NCI-H1105 treated with DMSO at 0.1 percent for 48 hours (cell line): ENCODE data around the gene CUX1.

Source experiments
- DNase-seq: peaks from one replicate; lab custom pipeline; 2025; lab: John Stamatoyannopoulos, UW

Gene CUX1

DNA sequence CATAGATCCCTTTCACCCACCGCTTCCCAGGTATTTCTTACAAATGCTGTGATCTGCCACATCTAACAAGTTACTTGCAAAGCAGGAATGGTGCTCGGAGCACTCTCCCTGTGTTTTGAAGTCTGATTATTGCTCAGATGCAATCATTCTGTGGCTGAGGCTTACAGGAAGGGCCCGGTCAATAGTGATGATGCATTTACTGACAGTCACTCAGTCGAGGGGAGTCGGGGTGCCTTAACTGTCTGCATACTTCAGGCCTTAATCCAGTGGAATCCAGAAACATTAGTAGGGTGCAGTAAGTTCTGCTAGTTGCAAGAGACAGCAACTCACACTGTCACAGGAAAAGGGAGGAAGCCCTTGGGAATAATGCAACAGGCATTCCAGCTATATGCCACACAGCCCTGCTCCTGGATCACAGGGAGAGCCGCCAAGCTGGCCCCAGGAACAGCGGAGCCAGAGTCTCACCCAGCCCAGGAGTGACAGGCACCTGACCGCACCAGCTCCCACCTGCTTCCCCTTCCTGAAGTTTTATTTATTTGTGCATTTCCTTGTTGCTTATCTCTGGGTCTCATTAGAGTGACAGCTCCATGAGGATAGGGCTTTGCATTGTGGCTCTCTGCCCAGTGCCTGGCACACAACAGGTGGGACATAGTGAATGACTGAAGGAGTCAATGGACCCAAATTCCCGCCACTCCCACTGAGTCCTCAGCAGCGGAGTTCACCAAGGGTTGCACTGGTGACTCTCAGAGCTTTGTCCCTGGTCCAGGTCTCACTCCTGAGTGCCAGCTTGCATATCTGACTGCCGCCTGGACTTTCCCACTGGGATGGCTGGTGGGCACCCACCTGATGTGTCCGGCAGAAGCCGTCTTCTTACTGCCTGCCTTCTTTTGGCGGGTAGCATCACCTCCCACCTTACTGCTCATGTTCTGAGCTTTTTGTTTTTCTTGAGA lies 256.8 kb downstream of the CUX1 start:
- DNase-seq = no peak

DNA sequence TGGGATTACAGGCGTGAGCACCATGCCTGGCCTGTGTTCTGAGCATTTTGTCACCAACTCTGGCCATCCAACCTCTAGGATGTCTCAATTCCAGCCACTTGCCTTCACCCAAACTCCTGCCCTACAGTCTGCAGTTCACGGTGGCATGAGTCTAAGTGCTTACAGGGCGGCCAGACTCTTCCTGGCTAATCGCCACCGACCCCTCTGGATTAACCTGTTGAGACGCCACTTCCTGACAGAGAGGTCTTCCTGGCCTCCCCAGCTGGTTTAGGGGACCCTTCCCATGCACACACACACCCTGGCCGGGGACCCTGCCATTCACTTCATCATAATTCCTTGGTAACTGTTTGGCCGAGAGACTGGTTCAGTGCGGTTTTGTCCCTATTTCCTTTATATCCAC lies 257.7 kb downstream of the CUX1 start:
- no peak for DNase-seq

DNA sequence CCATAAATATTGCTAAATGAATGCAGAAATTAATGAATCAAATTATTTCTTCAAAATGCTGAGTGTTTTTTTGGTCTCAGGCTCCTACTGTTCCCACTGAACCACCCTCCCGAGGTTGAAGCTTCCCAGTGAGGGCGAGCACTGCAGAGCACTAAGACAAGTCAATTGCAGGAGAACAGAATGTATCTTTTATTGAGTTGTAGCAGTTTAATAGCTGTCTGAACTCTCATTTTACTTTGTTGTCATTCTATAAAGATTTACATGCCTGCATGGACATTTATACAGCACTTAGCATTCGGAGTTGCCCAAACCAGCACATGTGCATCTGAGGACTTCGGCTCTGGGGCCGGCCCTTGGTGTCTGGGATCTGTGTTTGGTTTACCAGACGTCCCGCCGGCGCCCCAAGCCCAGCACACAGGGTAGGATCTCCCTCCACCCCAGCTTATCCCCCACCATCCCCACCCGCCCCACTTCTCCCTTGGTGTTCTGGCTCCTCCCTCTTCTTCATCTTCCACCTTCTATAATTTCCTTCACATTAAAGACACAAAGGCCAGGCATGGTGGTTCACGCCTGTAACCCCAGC lies 258.2 kb downstream of the CUX1 start:
- DNase-seq = no peak

DNA sequence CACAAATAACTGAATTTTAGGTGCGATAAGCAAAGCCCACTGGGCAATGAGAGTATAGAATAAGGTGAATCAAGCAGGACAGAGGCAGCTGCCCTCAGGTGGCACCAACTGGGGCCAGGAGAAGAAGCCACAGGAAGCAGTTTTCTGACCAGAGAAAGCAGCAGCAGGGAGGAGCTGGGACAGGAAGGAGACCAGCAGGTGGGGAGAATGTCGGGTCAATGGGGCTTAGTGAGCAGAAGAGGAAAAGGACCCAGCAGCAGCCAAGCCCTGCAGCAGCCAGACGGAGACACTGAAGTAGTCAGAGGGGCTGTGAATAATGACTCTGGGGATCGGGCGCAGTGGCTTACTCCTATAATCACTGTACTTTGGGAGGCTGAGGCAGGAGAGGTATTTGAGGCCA lies 259.7 kb downstream of the CUX1 start:
- DNase-seq = no peak

DNA sequence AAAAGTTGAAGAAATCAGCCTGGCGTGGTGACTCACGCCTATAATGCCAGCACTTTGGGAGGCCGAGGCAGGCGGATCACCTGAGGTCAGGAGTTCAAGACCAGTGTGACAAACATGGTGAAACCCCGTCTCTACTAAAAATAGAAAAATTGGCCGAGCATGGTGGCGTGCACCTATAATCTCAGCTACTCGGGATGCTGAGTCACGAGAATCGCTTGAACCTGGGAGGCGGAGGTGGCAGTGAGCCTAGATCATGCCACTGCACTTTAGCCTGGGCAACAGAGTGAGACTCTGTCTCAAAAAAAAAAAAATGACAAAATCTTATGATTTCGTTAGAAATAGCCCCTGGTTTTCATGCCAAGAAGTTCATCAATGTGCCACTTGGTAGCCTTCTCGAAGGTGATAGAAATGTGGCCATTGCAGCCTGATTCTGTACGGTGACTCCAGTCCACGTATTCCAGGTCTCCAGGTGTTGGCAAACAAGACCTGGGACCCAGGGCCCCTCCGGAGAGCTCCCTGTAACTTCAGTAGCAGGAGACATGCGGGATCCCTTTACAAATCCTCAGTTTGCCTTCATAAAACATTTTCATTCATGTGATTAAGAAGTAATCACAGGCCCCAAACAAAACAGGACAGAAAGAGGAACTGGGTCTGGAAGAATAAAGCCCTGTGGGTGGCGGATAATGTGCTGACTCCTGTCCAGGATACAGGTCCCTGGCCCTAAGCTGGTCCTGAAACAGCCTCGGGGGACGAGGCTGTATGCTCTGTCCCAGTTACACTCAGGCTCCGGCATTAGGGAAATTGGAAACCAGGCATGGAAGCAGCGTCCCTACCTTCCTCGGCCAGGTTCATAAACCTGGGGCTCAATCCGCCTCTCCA lies 262.0 kb downstream of the CUX1 start:
- DNase-seq = no peak

DNA sequence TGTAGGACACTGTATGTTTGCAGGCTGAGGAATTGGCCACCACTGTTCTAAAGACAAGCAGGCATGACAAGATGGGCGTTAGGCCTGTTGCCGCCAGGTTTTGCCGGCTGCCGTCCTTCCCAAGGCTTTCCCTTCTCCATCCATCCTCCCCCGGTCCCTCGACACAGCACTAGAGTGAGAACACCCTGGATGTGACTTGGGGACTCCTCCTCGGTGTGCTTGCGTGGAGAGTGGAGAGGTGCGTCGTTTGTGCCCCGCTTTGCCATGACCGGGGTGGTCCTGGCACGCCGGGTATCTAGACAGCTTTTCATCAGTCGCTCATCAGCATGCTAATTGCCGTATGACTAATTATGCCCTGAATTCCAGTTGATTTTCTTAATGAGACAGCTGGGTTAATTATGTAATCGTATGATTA lies 262.6 kb downstream of the CUX1 start:
- no peak for DNase-seq

DNA sequence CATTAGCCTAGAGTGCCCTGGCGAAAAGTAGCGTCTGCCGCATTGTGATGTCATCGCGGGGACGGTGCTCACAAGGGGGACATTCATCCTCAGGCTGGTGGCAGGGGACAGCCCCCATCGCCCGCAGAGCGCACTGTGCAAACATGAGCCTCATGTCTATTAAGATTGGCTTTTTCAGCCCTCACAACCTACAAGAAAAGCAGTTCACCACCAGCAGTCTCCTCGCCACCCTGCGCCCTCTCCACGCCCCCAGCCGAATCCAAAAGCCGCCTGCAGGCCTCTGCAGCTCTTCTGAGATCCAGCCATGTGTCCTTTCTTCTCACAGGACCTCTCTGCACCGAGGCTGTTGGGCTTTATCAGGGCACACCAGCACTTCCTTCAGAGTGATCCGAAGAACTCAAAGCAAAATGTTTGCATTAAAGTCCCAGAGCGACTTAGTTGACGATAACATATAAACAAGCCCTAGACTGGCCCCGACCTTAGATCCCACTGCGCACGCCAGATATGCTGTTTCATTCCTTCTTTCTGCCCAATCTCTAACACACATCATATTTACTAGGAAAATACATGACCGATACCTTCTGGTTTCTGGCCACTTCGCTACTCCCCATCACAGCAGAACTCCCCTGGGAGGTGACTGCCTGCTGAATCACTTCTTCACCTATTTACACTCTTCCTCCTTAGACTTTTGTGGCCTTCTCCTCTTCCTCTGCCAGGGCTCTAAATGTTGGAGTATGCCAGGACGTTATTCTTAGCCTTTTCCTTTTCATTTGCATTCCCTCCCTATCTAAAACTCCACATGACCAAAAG lies 263.2 kb downstream of the CUX1 start:
- no peak for DNase-seq

DNA sequence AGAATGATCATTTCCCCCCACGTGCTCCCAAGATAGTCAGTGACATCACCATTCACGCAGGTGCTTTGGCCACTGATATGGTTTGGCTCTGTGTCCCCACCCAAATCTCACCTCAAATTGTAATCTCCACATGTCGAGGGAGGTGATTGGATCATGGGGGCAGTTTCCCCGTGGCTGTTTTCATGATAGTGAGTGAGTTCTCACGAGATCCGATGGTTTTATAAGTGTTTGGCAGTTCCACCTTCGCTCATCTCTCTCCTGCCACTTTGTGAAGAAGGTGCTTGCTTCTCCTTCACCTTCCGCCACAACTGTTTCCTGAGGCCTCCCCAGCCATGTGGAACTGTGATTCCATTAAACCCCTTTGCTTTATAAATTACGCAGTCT lies 263.8 kb downstream of the CUX1 start:
- DNase-seq = no peak

DNA sequence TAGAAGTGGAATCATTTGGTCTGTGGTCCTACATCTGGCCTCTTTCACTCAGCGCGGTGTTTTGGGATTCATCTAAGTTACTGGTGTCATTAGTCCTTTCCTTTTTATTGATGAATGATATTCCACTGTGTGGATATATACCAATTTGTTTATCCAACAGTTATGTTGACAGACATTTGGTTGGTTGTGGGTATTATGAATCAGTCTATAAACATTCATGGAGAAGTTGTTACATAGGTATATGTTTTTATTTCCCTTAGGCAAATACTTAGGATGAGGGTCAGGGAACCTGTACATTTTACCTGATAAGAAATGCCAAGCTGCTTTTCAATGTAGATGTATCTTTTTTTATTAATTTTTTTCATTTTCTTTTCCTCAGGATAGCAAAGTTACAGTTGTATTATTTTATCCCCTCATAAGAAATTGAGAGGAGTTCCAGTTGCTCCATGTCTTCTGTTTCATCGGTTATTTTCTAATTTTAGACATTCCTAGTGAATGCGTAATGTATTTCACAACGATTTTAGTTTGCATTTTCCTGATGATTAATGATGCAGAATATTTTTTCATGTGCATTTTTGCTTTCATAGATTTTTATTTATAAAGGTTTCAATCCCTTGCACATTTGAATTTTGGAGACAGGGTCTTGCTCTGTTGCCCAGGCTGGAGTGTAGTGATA lies 265.4 kb downstream of the CUX1 start:
- DNase-seq = no peak

DNA sequence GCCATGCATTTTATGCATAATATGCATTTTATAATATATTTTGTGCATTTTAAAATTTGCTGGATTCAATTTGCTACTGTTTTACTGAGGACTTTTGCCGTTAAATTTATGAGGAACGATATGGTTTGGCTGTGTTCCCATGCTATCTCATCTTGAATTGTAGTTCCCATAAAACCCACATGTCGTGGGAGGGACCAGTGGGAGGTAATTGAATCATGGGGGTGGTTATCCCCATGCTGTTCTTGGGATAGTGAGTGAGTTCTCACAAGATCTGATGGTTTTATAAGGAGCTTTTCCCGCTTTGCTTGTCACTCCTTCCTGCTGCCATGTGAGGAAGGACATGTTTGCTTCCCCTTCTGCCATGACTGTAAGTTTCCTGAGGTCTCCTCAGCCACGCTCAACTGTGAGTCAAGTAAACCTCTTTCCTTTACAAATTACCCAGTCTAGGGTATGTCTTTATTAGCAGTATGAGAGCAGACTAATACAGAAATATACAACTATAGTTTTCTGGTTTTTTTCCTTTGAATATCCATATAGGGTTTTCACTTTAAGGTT lies 267.9 kb downstream of the CUX1 start:
- no peak for DNase-seq

DNA sequence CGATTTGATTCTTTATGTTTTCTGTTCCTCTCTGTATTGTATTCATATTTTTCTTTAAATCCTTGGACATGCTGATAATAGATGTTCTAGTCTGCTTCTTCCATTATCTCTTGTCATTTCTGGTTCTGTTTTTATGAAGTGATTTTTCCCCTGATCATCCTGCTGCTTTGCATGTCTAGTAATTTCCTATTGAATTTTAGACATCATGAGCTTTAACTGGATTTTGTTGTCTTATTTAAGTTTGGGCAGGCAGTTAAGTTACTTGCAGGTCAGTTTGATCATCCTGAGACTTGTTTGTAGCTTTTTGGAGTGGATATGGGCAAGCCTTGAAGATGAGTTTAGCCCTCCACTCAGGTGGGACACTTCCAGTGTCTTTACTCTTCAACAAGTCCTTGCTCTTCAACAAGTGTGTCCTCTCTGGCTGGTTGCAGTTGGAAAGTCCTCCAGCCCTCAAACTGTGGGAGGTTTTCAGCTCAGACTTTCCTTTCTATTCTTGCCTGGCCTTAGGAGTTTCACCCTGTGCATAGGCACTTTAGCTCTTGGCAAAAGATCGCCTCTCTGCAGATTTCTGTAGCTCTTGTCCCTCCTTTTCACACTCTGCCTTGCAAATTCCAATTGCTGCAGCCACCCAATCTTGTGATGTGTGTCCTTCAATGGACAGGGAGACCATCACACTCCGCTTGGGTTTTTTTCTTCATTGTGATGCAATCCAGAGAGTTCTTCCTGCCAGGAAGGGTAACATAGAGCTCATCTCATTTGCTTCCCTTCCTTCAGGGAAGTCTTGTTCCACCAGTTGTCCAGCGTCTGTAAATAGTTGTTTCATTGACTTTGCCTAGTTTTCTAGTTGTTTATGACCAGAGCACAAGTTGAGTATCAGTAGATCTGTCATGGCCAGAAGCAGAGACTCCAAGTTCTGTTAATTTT lies 272.0 kb downstream of the CUX1 start:
- DNase-seq = no peak

DNA sequence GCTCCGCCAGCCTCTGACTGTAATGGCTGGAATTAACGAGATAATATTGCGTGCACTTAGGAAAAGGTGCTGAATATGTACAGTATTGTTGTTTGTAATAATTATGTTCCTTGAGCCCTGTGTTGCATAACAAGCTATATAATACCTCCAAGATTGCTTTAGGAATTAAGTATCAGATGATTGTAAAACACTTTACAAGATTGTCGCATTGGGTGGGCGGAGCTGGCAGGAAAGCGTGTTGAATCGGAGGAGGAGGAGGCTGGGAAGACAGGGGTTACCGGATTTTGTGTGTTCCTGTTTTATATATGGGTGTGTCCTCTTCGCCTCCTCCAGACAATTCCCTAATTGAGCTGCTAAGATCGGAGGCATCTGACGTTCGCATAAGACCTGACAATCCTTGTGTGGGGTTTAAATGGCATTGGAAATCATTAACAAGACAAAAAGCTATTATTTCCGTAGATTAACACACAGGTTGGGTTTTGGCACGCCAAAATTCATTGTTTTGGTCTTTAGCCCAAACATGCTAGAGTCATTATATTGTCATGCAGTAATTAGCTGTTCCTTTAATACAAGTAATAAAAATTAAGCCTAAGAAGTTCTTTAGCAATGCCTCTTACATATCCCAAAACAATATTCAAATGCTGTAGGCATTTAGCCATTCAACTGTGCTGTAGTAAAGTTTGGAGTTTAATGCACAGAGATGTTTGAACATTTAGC lies 276.3 kb downstream of the CUX1 start:
- DNase-seq = no peak

DNA sequence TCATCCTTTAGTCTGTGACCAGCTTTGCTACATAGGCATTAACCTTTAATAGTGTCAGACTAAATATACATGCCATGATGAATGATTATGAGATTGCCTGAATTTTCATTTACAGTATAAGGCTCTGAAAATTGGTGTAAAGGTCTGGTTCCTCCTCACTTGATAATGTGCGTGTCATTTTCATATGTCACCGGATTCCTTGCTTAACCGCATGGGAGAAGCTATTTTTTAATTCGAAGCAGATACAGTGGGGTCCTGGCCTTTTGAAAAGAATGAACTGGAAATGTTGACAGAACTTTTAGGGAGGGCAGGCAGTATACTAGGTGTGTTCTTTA lies 276.9 kb downstream of the CUX1 start:
- no peak for DNase-seq

DNA sequence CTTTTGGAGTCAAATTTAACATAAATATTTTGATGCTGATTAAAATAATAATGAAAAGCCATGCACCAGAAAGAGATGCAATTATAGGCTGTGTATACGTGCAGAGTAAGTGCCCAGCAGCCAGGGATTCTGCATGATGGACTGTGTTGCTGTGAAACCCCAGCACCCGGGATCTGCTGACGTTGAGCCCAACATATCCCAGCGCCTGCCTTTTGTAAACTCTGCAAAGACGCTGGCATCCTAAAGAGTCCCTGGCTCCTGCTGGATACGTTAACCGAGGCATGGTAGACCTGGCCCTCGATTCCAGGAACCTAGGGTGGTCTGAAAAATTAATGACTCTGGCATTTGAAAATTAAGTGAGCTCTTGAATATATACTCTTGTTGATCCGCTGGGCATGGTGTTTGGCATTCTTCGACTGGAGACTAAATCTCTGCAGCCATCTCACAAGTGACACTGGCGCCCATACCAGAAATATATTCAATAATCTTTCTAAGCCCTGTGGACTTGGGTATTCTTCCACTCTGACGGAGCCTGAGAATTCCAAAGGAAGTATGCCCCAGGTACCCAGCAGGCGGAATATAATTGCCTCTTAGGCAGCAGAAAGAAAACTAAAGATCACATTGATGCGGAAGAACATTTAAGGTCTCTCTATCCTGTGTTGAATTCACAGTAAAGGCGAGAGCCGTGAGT lies 278.0 kb downstream of the CUX1 start:
- no peak for DNase-seq

DNA sequence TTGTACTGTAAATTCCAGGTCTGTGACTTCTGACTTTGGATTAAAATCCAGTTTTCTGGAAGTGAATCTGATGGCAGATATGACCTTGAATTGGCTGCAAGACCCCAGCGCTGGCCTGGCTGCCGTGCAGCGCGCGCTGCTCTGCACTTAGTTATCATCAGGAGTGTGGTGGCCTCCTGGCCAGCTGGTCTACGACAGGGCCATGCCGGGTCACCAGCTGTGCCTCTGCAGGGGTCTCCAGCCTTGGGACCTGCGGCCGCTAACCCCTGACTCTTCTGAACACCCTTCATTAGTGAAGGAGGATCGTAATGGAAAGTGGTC lies 278.5 kb downstream of the CUX1 start:
- no peak for DNase-seq

DNA sequence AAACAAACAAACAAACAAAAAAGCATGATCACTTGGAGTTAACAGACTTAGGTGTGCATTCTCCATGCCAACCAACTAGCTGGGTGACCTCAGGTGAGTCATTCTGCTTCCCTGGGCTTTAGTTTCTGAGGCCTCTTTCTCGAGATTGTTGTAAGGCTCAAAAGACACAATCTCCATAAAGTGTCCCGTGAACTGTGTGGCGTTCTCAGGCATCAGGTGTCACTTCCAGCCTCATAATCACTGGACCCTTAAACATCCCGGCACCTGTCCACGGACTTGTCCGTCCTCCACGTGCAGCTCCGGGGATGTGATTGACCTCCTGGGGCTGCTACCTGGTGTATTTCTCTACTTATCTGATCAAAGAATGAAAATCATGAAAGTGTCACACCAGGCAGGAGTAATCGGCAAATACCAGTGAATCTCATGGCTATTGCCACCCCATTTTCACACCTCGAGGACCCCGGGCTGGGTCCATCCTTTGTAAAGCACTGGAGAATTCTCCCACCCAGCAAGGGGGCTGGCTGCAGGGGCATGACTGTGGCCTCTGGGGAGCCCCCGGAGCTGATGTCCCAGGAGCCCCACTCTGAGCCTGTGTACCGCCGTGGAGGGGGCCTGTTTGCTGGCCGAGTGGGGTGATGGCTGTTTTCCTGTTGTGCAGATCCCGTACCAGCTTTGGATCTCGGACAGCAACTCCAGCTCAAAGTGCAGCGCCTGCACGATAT lies 279.4 kb downstream of the CUX1 start:
- no peak for DNase-seq

DNA sequence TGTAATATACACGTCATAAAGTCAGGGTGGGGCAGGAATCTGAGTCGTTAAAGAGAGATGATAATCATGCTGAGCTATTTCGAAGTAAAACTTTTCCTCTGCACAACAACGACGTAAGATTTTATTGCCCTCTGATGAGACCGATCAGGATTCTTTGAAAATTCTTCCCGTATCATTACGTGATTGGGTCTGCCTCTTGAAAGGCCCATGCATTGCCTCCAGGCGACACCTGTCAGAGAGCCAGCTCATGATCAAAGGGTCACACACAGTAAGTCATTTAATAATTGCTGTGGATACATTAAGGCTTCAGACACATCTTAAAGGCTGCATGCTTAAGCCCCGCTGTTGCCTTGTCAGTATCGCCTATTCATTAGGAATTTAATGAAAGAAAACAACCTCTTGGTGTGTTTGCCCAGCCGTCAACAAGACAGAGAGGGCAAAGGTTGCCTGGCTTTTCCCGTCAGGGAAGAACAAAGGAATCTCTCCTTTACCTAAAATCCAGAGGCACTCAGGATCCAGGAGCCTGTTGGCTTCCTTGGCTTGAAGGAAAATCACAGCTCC lies 280.3 kb downstream of the CUX1 start:
- DNase-seq = no peak

DNA sequence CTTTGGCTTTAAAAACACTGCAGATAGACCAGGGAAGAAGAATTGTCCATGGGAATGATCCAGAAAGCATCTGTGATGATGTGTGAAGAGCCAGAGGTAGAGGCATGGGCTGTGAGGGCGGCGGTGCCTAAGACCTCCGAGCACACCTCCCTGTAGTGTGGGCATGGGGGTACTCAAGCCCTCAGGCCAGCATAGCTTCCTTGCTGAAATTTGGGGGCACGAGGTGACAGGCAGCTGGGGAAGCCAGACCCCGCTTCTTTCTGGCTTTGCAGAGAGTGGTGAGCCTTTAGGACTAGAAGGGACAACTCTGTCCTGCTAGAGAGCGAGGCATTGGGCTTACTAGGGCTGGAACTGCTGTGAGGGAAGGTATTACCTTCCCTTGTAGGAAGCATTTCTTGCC lies 281.6 kb downstream of the CUX1 start:
- DNase-seq = no peak
